NCI-H128 (cell line): ENCODE data around the gene ZNF80.

ENCODE experiments used
- DNase-seq: peaks from one replicate; lab custom pipeline; 2025; ENCODE audit not compliant: unreplicated experiment; lab: John Stamatoyannopoulos, UW

The ZNF80 gene

DNA sequence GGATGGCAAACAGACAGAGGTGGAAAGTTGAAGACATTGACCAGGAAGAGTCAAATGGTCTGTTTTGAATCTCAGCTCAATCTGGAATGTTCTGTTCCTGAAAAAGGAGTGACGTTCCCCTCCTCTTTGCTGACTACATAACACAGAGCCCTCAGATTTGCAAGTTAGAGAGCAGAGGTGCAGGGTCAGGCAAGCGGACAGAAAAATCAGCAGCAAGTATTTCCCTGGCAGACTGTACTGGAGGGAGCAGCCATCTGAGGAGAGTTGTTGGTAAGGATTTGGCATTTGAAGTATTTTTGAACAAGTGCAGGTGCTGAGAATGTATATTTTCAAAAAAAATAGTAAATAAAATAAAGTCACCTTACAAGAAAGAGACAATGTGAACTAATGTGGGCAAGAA, 17.6 kb downstream of the ZNF80 start:
- no peak for DNase-seq

DNA sequence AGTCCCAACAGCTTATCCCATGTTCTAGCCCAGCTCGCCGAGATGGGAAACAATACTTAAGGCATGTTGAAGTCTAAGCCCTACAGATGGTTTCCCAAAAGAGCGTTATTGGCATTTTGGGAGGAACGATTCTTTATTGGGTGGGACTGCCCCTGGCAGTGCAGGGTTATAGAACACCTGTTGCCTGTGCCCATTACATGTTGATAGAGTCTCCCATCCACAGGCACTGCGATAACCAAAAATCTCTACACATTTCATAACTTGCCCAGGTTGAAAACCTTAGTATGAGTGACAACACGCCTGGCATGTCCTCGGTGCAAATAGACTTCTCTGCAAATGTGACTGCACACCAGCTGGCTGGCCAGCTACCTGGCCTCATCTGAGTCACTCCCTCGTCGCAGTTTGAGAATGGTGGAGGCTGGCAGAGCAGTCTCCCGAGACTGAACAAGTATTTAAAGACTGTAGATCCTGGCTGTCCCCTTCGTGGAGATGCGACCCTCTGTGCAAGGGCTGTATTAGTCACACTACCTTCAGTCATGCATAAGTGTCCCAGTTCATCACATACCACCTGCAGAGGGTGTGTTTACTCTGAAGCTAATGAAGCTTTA, 18.7 kb downstream of the ZNF80 start:
- DNase-seq = no peak

DNA sequence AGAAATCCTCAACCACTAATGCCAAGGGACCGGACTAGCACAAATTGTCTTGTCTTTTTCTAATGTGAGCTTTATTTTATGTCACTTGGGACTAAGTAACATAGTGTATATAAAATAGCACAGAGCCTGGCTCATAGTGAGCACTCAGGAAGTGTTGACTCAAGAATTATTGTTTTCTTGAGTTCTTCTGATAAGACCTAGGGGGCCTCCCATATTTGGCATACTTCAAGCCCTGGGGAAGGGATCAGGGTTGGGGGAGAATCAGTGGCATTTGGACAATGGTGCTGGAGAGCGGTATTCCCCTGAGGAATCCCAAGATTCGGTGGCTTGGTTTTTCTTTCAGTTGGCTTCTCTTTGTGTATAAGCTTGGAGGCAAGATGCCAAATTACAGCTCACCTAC, 19.4 kb downstream of the ZNF80 start:
- no peak for DNase-seq

DNA sequence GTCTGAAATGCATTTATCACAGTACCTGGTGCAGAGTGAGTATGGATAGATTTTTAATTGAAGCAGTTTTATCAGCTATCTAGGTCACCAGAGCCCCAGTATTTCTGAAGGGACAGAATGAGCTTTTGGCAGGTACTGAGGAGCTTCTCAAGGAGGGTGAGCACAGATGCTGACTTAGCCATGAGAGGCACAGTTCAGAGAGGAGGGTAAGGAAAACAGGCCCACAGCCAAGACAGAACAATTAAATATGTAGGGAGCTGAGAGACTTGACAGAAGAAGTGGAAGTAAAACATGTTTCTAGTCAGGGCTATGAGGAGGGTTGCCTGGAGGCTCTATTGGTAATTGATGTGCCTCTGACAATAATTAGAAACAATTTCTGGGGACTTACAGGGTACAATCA, 20.1 kb downstream of the ZNF80 start:
- no peak for DNase-seq

DNA sequence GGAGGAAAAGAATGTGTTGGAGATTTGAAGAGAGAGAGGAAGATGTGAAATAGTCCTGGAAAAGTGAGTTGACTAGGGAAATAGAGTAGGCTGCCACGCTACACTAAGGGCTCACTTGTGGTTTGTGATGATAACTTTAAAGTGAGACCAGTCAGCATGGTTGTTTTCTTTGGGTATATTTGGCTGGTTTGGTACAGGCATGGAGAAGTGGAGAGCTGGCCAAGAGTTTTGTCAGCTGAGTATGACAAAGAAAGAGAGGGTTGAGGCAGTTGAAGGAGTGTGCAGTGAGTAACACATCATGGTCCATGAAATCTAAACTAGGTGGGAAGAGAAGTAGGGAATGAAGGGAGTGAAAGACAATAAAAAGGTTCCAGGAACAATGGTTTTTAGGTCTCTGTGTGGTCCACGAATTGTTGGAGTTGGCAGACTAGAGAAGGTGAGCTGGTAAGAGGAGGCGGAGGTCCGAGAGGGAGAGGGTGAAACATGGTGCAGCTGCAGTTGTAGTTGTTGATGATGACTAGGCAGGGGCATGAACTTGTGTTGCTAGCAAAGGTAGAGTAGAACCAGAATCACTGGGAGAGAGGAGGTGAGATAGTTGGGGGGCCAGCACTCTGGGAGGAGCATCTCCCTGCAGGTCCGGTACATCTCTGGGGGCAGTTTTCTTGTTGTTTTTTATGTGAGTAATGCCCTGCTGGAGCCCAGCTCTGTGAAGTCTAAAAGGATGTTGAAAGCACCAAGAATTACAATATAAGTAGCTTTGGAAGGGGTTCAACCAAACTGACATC, 21.0 kb downstream of the ZNF80 start:
- DNase-seq = no peak

DNA sequence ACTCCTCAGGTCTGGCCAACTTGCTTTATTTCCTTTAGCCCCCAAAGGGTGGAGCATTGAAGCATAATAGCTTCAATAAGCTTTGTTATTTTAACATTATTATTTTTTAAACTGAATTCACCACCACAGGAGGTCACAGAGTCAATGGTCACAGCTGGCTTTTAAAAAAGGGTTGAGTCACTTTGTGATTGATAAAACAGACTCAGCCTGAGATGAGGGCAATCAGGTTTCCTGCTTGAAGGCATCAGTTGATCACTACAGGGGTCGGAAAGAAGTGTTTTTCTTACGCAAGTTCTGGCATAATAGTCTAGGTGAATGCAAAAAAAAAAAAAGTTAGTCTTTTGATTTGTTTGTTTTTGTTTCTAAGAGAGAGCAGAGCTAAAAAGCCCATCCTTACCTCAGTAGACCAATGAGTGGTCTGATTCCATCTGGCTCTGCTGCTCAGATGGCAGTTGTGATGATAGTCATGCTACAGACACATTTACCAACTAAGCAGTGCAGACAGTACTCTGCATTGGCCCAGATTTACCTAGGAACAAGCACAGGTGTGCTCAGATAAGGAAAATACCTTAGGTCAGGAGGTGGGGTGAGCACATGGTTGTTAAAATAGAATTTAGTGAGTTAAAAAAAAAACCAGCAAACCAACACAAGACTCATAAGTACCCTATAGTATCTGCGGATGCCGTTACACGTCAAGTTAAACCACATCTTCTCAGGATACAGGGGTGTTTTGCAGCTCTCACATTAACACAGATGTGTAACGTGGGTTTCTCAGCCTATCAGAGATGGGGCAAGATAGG, 22.6 kb downstream of the ZNF80 start:
- no peak for DNase-seq

DNA sequence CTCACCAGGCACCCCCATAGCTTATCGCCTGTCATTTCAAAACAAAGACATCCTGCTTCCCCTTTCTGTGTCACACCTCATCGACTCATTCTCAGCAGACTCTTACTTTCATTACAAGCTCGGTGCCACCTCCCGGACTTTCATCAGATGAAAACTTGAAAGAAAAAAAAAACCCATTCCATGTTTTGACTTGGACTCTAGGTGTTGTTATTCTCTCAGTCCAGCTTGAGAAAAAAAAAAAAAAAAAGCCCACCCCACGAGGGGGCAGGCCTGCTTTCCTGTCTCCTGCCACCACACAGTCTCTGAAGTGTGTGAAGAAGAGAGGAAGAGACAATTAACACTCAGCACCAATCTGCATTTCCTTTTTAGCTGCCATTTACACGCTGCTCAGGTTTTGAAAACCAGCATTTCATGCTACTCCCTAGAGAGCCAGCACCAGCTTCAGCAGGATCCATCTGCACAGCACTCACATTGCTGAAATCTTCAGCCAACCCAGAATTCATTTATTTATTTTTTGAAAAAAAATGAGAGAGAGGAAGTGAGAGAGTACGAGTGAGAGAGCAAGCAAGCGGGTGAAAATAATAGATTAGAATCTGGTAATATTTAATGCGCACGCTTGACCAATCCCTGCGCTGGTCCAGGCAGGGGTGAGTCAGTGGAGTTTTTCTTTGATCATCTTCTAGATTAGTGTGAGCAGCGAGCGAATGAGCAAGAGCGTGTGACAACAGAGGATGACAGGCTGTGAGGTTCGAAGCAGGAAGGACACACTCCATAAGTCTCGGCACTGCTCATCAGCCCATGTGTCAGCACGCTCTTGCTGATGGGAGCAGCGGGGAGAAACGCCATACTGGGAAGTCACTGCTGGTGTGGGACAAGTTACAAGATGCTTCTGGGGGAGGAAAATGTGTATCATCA, 23.5 kb downstream of the ZNF80 start:
- DNase-seq = no peak

DNA sequence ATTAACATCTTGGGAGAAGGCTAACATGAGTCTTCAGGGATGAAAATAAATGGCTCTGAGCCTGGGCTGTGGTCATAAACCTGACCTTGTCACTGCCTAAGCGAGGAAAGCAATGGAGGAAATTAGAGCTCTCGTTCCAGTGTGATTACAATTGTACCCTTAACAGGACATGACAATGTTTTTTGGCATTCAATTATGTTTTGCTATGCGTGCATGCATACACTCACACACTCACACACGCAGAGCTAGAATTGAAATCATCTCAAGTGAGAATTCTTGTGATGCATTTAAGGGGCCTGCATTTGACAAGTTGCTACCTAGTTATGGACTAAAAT, 24.1 kb downstream of the ZNF80 start:
- DNase-seq = no peak

DNA sequence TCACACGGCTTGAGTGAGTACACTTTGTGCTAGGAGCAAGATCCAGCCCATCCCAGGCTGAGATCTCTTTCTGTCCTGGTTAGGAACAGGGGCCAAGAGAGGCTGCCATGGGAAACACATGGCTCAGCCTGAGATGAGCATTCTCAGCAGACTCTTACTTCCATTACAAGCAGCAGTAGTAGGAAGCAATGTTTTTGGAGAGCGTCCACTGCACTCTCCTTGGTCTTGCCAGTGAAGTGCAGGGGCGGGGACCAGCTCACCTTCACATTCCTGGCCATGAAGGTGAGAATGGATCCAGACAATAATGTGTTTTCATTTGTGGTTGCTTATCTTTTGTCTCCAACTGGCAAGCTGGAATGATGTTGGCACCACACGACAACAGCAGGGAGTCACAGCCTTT, 24.7 kb downstream of the ZNF80 start:
- no peak for DNase-seq

DNA sequence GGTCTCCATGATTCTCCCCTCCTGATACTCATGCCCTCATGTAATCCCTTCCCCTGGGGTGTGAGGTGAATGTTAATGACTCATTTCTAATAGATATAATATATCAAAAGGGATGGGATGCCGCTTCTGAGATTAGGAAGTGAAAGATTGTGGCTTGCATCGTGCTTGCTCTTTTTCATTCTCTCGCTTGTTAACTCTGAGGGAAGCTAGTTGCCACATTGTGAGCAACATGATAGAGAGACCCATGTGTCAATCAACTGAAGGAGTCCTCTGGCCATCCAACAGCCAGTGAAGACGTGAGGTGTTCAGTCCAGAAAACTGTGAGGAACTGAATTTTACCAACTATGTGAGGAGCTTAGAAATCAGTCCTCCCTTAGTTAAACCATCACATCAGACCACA, 29.6 kb downstream of the ZNF80 start:
- DNase-seq = no peak

DNA sequence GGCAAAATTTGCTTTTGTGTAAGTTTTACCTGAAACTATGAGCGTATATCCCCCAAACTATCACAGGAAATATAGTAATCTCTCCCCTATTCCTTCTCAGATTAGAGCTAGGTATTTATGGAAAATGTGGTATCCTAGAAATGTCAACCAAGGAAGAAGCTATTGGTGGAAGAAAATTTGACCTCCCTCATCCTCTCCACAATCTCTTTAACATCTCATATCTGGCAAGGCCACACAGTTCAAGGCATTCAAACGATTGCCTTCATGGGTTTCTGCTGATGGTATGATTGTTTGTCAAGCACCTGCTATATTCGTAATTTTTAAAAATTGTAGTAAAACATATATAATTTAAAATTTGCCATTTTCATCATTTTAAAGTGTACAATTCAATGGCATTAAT, 31.0 kb downstream of the ZNF80 start:
- no peak for DNase-seq

DNA sequence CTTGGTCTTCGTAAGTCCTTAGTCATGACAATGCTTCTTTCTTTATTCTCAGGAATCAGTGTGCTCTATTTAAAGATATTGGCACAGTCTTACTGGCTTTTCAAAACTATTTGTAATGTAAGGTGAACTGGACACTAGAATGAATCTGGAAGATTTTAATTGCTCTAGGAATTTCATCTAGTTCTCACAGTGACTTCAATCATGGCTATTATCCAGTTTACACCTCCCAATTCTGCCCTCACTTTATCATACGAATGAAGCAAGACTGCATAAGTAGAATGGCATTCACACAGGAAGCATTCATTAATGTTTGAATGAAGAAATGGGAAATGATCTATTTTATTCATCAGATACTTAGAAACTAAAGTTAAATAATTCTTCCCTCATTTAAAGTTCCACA, 31.8 kb downstream of the ZNF80 start:
- DNase-seq = no peak

DNA sequence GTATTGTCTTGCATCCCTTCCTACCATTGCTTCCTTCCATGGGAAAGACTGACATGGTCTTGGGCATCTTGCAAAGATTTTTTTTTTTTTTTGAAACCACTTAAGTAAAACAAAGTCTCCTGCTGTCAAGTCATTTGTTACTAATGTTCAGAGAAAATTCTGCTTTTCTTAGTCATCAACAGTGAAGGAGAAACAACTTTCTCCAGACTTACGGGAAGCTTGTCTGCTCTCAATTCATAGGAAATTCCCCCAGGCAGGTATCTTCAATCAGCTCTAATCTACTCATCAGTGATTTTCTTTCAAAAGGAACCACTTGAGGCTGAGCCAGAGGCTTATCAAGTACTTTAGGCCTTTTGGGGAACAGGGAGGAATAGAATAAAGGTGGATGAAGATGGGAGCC, 42.6 kb downstream of the ZNF80 start:
- no peak for DNase-seq

DNA sequence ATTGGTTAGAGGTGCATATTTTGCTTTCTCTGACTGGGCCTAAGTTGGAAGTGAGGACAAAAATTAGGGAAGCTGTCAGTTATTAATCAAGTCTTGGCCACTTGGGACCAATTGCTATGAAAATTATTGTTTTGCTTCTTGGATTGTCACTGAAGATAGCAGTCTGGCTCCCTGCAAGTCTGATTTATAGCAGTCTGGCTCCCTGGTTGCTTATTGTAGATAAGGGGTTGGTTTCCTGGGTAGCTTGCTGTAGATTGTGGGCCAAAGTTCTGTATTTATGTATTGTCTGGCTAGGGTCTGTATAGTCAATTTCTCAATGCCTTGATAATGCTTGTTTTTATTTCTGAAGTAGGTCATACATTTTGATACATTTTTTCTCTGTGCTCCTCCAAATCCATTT, 45.2 kb downstream of the ZNF80 start:
- no peak for DNase-seq

DNA sequence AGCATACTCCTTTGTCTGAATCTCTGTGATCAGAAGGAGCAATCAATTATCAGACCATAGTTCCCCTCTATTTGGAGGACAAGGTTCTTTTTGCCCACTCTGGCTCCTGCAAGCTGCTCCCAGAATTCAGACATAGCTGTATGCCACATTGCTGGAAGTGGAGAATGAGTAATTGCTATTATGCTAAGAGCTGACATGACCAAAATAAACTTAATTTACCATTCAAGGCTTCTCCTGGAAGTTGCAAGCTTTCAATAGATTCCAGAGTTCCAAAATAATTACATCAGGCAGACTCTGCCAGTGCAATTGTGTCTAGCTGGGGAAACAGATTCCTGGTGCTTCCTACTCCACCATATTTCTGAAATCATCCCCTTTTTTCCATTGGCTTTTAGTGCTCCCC, 50.9 kb downstream of the ZNF80 start:
- DNase-seq = no peak
